H9 (cell line): ENCODE data around the gene CLEC4G. TPM values are rescaled to one million over a fixed set of nuclear protein-coding genes. Genes with fewer than 3 reads are reported as not detected.

ENCODE experiments used
- DNase-seq: peaks from one replicate; pipeline ENCODE4 v3.0.0-alpha.2; 2017
- H2AFZ ChIP-seq: one replicate; pipeline ENCODE4 v1.6.1; 2013; ENCODE audit warnings: mild to moderate bottlenecking, low read length, control low read depth, moderate library complexity
- H2AK5ac ChIP-seq: 2 replicates; pipeline ENCODE4 v1.6.1; 2013; ENCODE audit warnings: low read length, control low read depth, mixed read lengths; ENCODE audit not compliant: insufficient read length
- H2BK120ac ChIP-seq: one replicate; pipeline ENCODE4 v1.6.1; 2013; ENCODE audit warnings: low read depth, mild to moderate bottlenecking, low read length, control low read depth, inconsistent platforms; ENCODE audit not compliant: poor library complexity, severe bottlenecking
- H2BK12ac ChIP-seq: 2 replicates; pipeline ENCODE4 v1.6.1; 2013; ENCODE audit warnings: low read length, control low read depth, mixed read lengths, low read depth; ENCODE audit not compliant: insufficient read length
- H2BK15ac ChIP-seq: 2 replicates; pipeline ENCODE4 v1.6.1; 2013; ENCODE audit warnings: low read depth, low read length, control low read depth
- H2BK20ac ChIP-seq: one replicate; pipeline ENCODE4 v1.6.1; 2013; ENCODE audit warnings: low read depth, mild to moderate bottlenecking, low read length, control low read depth, inconsistent platforms; ENCODE audit not compliant: poor library complexity, severe bottlenecking
- H2BK5ac ChIP-seq: 2 replicates; pipeline ENCODE4 v1.6.1; 2013; ENCODE audit warnings: low read length, control low read depth, mixed read lengths; ENCODE audit not compliant: insufficient read length
- H3K14ac ChIP-seq: 2 replicates; pipeline ENCODE4 v1.6.1; 2013; ENCODE audit warnings: low read length, control low read depth; ENCODE audit not compliant: insufficient read depth
- H3K18ac ChIP-seq: 2 replicates; pipeline ENCODE4 v1.6.1; 2013; ENCODE audit warnings: low read depth, mild to moderate bottlenecking, mixed read lengths, low read length, control low read depth; ENCODE audit not compliant: insufficient read length
- H3K23ac ChIP-seq: 2 replicates; pipeline ENCODE4 v1.6.1; 2013; ENCODE audit warnings: low read length, control low read depth, mixed read lengths, low read depth; ENCODE audit not compliant: insufficient read length
- H3K23me2 ChIP-seq: 2 replicates; pipeline ENCODE4 v1.6.1; 2013; ENCODE audit warnings: low read depth, mild to moderate bottlenecking, mixed read lengths, low read length, control low read depth; ENCODE audit not compliant: insufficient read length, poor library complexity, severe bottlenecking
- H3K27ac ChIP-seq: 2 replicates; pipeline ENCODE4 v1.5.1; 2013; ENCODE audit warnings: low read length, control low read depth, mixed read lengths, low read depth; ENCODE audit not compliant: insufficient read length
- H3K27me3 ChIP-seq: 2 replicates; pipeline ENCODE4 v1.6.1; 2013; ENCODE audit warnings: low read length, control low read depth, inconsistent platforms; ENCODE audit not compliant: insufficient read depth
- H3K4ac ChIP-seq: 2 replicates; pipeline ENCODE4 v1.6.1; 2013; ENCODE audit warnings: low read depth, mild to moderate bottlenecking, control low read depth, inconsistent platforms, low read length, moderate library complexity
- H3K4me1 ChIP-seq: 2 replicates; pipeline ENCODE4 v1.6.1; 2013; ENCODE audit warnings: low read length, control low read depth, inconsistent platforms; ENCODE audit not compliant: insufficient read depth
- H3K4me2 ChIP-seq: 2 replicates; pipeline ENCODE4 v1.6.1; 2013; ENCODE audit warnings: low read length, control low read depth, mixed read lengths; ENCODE audit not compliant: insufficient read length, insufficient read depth
- H3K56ac ChIP-seq: 2 replicates; pipeline ENCODE4 v1.6.1; 2013; ENCODE audit warnings: low read depth, mild to moderate bottlenecking, mixed read lengths, low read length, control low read depth; ENCODE audit not compliant: insufficient read length
- H3K79me1 ChIP-seq: 2 replicates; pipeline ENCODE4 v1.6.1; 2013; ENCODE audit warnings: low read depth, mild to moderate bottlenecking, moderate library complexity, low read length, control low read depth, inconsistent platforms; ENCODE audit not compliant: insufficient read depth, poor library complexity, severe bottlenecking
- H3K79me2 ChIP-seq: 2 replicates; pipeline ENCODE4 v1.6.1; 2013; ENCODE audit warnings: low read length, control low read depth, inconsistent platforms; ENCODE audit not compliant: insufficient read depth
- H3K9ac ChIP-seq: 2 replicates; pipeline ENCODE4 v1.6.1; 2013; ENCODE audit warnings: low read length, control low read depth, mixed read lengths; ENCODE audit not compliant: insufficient read length; ENCODE audit errors: extremely low read depth
- H3K9me3 ChIP-seq: one replicate; pipeline ENCODE4 v1.6.1; 2013; ENCODE audit warnings: low read depth, low read length, inconsistent platforms; ENCODE audit not compliant: control insufficient read depth
- H3T11ph ChIP-seq: one replicate; pipeline ENCODE4 v1.6.1; 2013; ENCODE audit warnings: mild to moderate bottlenecking, low read length, control low read depth, inconsistent platforms
- H4K20me1 ChIP-seq: one replicate; pipeline ENCODE4 v1.6.1; 2013; ENCODE audit not compliant: control insufficient read depth, insufficient read length, insufficient read depth
- H4K5ac ChIP-seq: 2 replicates; pipeline ENCODE4 v1.6.1; 2013; ENCODE audit warnings: low read depth, mild to moderate bottlenecking, mixed read lengths, low read length, control low read depth; ENCODE audit not compliant: insufficient read length
- H4K8ac ChIP-seq: replicated peaks from 2 replicates; pipeline ENCODE4 v1.6.1; 2013; ENCODE audit warnings: low read length, control low read depth, mixed read lengths, low read depth; ENCODE audit not compliant: insufficient read length
- H4K91ac ChIP-seq: 2 replicates; pipeline ENCODE4 v1.6.1; 2013; ENCODE audit warnings: low read depth, mild to moderate bottlenecking, moderate library complexity, mixed read lengths, low read length, control low read depth; ENCODE audit not compliant: insufficient read length
- H3K27ac Mint-ChIP-seq, 3 experiments: 2 replicates in 2 of 3; 3 replicates in 1 of 3; pipeline ENCODE4 v1.8.0; 2020 to 2021; ENCODE audit warnings: mixed read lengths in 3 of 3, mild to moderate bottlenecking in 1 of 3, moderate library complexity in 1 of 3
- H3K27me3 Mint-ChIP-seq: 2 replicates; pipeline ENCODE4 v1.8.0; 2021; ENCODE audit warnings: low read depth, mild to moderate bottlenecking, moderate library complexity, mixed read lengths
- H3K36me3 Mint-ChIP-seq, 3 experiments: 2 replicates in 2 of 3; 3 replicates in 1 of 3; pipeline ENCODE4 v1.8.0; 2020 to 2021; ENCODE audit warnings: low read depth in 3 of 3, mixed read lengths in 3 of 3; ENCODE audit not compliant: insufficient read depth in 1 of 3
- H3K4me1 Mint-ChIP-seq, 2 experiments: 2 replicates each; pipeline ENCODE4 v1.8.0; 2020; ENCODE audit warnings: mixed read lengths in 2 of 2
- H3K4me3 Mint-ChIP-seq, 2 experiments: 2 replicates in 1 of 2; 3 replicates in 1 of 2; pipeline ENCODE4 v1.8.0; 2020 to 2021; ENCODE audit warnings: mild to moderate bottlenecking in 2 of 2, mixed read lengths in 2 of 2, moderate library complexity in 1 of 2
- H3K9me3 Mint-ChIP-seq, 2 experiments: 2 replicates in 1 of 2; 3 replicates in 1 of 2; pipeline ENCODE4 v1.8.0; 2020; ENCODE audit warnings: mild to moderate bottlenecking in 2 of 2, mixed read lengths in 2 of 2, moderate library complexity in 1 of 2
- WGBS: extraction: QIAGEN DNeasy Blood & Tissue Kit; methylation state at CpG from one replicate; pipeline ENCODE4 v1.1.7; 2013; ENCODE audit warnings: missing lambda C conversion rate, low lambda C conversion rate, mixed read lengths; ENCODE audit not compliant: insufficient read length; ENCODE audit errors: extremely low coverage; 5-methylcytosine and 5-hydroxymethylcytosine counted together
- total RNA-seq: library from RNA; stranded (reverse); gene quantifications from 2 replicates; pipeline ENCODE4 v1.2.1, GENCODE V29; 2021
- TF ChIP-seq, protein P1 (sequence below): fragments of 200-600 bp; sonication (generic); conservative IDR thresholded peaks from 3 replicates; pipeline ENCODE4 v1.8.0; 2021; ENCODE audit warnings: antibody characterized with exemption, mild to moderate bottlenecking

CLEC4G gene
- total RNA-seq, 1 experiment from 2014 or later: not detected

GRCh38 chr19:7706955-7707456 is 24.9 kb downstream of the CLEC4G start:
- no peak overlapping the region for H3K56ac ChIP-seq
- no CpG with 5 or more reads among the region's 8 CpGs for WGBS
- DNase-seq: no peak
- no peak overlapping the region for H2BK15ac ChIP-seq
- H3K4ac ChIP-seq: no peak overlapping the region
- H2AFZ ChIP-seq: no peak overlapping the region
- H2BK20ac ChIP-seq: no peak overlapping the region
- H3K18ac ChIP-seq: no peak overlapping the region
- H3K79me1 ChIP-seq: no peaks in the 10 kb centered on the region
- H4K91ac ChIP-seq: no peak overlapping the region
- H3K27me3 ChIP-seq: no peaks in the 10 kb centered on the region
- H3K4me1 ChIP-seq: no peaks in the 10 kb centered on the region
- H4K8ac ChIP-seq: no peak overlapping the region
- no peaks in the 10 kb centered on the region for H3K79me2 ChIP-seq
- H3K4me2 ChIP-seq: no peak overlapping the region
- Mint-ChIP-seq H3K4me3 (no peak overlapping the region), H3K27ac (no peak overlapping the region; a peak in 1 of 7 replicates), H3K27me3 (peaks cover 35% of the 10 kb centered on the region), H3K9me3 (no peaks in the 10 kb centered on the region), H3K4me1 (peaks cover 0 to 8% of the 10 kb centered on the region in 2 experiments; a peak in 2 of 4 replicates), H3K36me3 (no peaks in the 10 kb centered on the region)
- TF ChIP-seq, protein P1, sequence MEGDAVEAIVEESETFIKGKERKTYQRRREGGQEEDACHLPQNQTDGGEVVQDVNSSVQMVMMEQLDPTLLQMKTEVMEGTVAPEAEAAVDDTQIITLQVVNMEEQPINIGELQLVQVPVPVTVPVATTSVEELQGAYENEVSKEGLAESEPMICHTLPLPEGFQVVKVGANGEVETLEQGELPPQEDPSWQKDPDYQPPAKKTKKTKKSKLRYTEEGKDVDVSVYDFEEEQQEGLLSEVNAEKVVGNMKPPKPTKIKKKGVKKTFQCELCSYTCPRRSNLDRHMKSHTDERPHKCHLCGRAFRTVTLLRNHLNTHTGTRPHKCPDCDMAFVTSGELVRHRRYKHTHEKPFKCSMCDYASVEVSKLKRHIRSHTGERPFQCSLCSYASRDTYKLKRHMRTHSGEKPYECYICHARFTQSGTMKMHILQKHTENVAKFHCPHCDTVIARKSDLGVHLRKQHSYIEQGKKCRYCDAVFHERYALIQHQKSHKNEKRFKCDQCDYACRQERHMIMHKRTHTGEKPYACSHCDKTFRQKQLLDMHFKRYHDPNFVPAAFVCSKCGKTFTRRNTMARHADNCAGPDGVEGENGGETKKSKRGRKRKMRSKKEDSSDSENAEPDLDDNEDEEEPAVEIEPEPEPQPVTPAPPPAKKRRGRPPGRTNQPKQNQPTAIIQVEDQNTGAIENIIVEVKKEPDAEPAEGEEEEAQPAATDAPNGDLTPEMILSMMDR: no peak
- H2BK5ac ChIP-seq: no peak overlapping the region
- no peak overlapping the region for H2BK12ac ChIP-seq
- H3K14ac ChIP-seq: no peak overlapping the region
- no peak overlapping the region for H3T11ph ChIP-seq
- no peaks in the 10 kb centered on the region for H4K20me1 ChIP-seq
- H3K9me3 ChIP-seq: no peaks in the 10 kb centered on the region
- no peaks in the 10 kb centered on the region for H3K23me2 ChIP-seq
- no peak overlapping the region for H2BK120ac ChIP-seq
- H4K5ac ChIP-seq: no peak overlapping the region
- H3K27ac ChIP-seq: no peak overlapping the region
- H3K9ac ChIP-seq: no peak overlapping the region
- no peak overlapping the region for H2AK5ac ChIP-seq
- no peak overlapping the region for H3K23ac ChIP-seq
